ENCODE measurements around the gene OVCA2. TPM values are rescaled to one million over a fixed set of nuclear protein-coding genes. Genes with fewer than 3 reads are reported as not detected.

OVCA2 gene
- 10 to 100 TPM; 12.6 to 50.2 (median 34.4) TPM for total RNA-seq

- DNase-seq, result peak; percentile 85 to 87
- Histone ChIP-seq H3K27ac (peak within 1 kb of the TSS; percentile 85 to 97 (median 92)), H3K4me1 (peaks cover 26% of the 10 kb centered on the region in 2 donors), H3K36me3 (peaks cover 0 to 34% of the 10 kb centered on the region in 2 donors), H3K9me3 (no peaks in the 10 kb centered on the region), H3K27me3 (no peaks in the 10 kb centered on the region), H3K4me3 (peak within 1 kb of the TSS; percentile 72 to 100 (median 80))
- ATAC-seq, result peak; percentile 88 to 93
- in situ Hi-C loops (cut with MboI; ENCODE audit: low sequenced_read_pairs in 4 of 4), result loop anchor here (25.0 kb wide), 2 partner anchors 354 to 379 kb away; partner anchors contain the start of gene PRPF8 (in 1 of the 4)
- TF ChIP-seq POLR2A (IDR thresholded peaks at IDR 0.05), result peak; percentile 55 to 67
- TF ChIP-seq CTCF (IDR thresholded peaks at IDR 0.05 in 4 of 5, conservative IDR thresholded peaks at IDR 0.05 in 1 of 5), result peak; percentile 48 to 69 (median 63)
- intact Hi-C loops (cut with DNase I; ENCODE audit: low total_unique reads), result loop anchor here (1.0 to 10.0 kb wide), 2 partner anchors 133 to 467 kb away; no protein-coding TSS in a partner anchor
Observed at GRCh38 chr17:2041561-2042389, at the start of gene OVCA2. Gene OVCA2 (plus strand): TSS chr17:2042022. CDS start chr17:2042048, 26 bp downstream.

GRCh38 chr17:1992541-1992940 lies 49.3 kb upstream of the OVCA2 start:
- H3K36me3 ChIP-seq, result no peaks in the 10 kb centered on the region
- no peaks in the 10 kb centered on the region for H3K27me3 ChIP-seq
- peak overlapping the region; percentile 76 to 82 (median 79) for H3K27ac ChIP-seq
- TF ChIP-seq CTCF (IDR thresholded peaks at IDR 0.05 in 4 of 5, conservative IDR thresholded peaks at IDR 0.05 in 1 of 5) (no peak), POLR2A (IDR thresholded peaks at IDR 0.05) (peak; percentile 18 to 32)
- H3K4me1 ChIP-seq, result peaks cover 12 to 16% of the 10 kb centered on the region in 2 donors
- H3K4me3 ChIP-seq, result peak overlapping the region in 2 of 4 donors; percentile 18 to 21
- DNase-seq (peak; percentile 87 to 88), ATAC-seq (peak; percentile 93 to 94)
- H3K9me3 ChIP-seq, result no peaks in the 10 kb centered on the region
- in situ Hi-C loops (cut with MboI; ENCODE audit: low sequenced_read_pairs in 4 of 4), result no loop called here
- intact Hi-C loops (cut with DNase I; ENCODE audit: low total_unique reads), result loop anchor here (2.0 kb wide), 1 partner anchor 38 kb away; the partner anchor contains the start of gene DPH1

- DNase-seq, result no peak
- intact Hi-C loops (cut with DNase I; ENCODE audit: low total_unique reads), result no loop called here
- Histone ChIP-seq H3K27me3 (no peaks in the 10 kb centered on the region), H3K9me3 (no peaks in the 10 kb centered on the region), H3K4me3 (no peak overlapping the region), H3K4me1 (peaks cover 29 to 32% of the 10 kb centered on the region in 2 donors), H3K27ac (peak overlapping the region in 1 of 4 donors; percentile 79), H3K36me3 (no peaks in the 10 kb centered on the region)
- TF ChIP-seq CTCF (IDR thresholded peaks at IDR 0.05 in 4 of 5, conservative IDR thresholded peaks at IDR 0.05 in 1 of 5) (no peak), POLR2A (IDR thresholded peaks at IDR 0.05) (no peak)
- in situ Hi-C loops (cut with MboI; ENCODE audit: low sequenced_read_pairs in 4 of 4), result no loop called here
- ATAC-seq, result no peak
Observed at GRCh38 chr17:1994707-1995106, 47.1 kb upstream of the OVCA2 start.

DNA sequence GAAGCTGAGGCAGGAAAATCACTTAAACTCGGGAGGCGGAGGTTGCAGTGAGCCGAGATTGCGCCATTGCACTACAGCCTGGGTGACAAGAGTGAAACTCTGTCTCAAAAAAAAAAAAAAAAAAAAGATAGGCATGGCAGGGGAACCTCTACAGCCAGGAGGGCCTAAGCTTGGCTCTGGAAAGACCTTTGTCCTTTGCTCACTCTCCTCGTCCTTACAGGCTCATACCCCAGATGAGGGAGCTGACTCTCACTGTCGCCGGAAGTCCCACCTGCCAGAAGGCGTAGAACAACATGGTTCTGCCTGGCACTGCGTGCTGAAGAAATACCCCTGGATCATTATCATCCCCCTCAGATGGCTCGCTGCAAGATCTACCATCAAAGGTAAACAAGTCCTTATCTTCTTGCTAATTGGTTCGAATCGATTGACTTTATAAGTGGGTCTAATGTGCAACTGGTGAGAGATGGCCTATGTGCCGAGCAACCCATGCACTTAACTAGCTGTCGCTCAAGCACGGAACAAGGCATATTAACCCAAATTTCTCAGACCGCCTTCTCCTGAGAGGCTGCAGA lies 46.4 kb upstream of the OVCA2 start:
- intact Hi-C loops (cut with DNase I; ENCODE audit: low total_unique reads), result no loop called here
- Histone ChIP-seq H3K4me1 (peaks cover 36 to 39% of the 10 kb centered on the region in 2 donors), H3K4me3 (no peak overlapping the region), H3K27me3 (no peaks in the 10 kb centered on the region), H3K27ac (peak overlapping the region in 3 of 4 donors; percentile 1 to 92 (median 91)), H3K36me3 (no peaks in the 10 kb centered on the region), H3K9me3 (no peaks in the 10 kb centered on the region)
- TF ChIP-seq CTCF (IDR thresholded peaks at IDR 0.05 in 4 of 5, conservative IDR thresholded peaks at IDR 0.05 in 1 of 5) (no peak), POLR2A (IDR thresholded peaks at IDR 0.05) (no peak)
- no peak for ATAC-seq
- DNase-seq, result no peak
- in situ Hi-C loops (cut with MboI; ENCODE audit: low sequenced_read_pairs in 4 of 4), result no loop called here
